T-cell (primary cell): ENCODE data around the gene JAML. TPM values are rescaled to one million over a fixed set of nuclear protein-coding genes. Genes with fewer than 3 reads are reported as not detected.
A peak's percentile ranks its signal among the peaks of the same experiment; 100 is the strongest.

Experiments
- ATAC-seq, 4 experiments: fragments of 200-7000 bp in 3 of 4; fragments of 150-1000 bp in 1 of 4; cut with Tn5 transposase; replicated peaks in 1 of 4; 1 replicate in 3 of 4; 2 replicates in 1 of 4; pipeline ENCODE4 v1.10.0; 2021; ENCODE audit warnings: moderate library complexity in 3 of 4, mild to moderate bottlenecking in 2 of 4, moderate number of reproducible peaks in 1 of 4
- CTCF ChIA-PET, 2 donors: fragments of 300-600 bp; sonication (Branson Sonifier 250); formaldehyde crosslinking; loops; one replicate each; lab custom pipeline; 2022; ENCODE audit warnings: antibody characterized with exemption in 2 of 2; lab: Charles Lee
- POLR2A ChIA-PET, 2 donors: fragments of 300-600 bp; sonication (Branson Sonifier 250); formaldehyde crosslinking; loops; one replicate each; lab custom pipeline; 2022; ENCODE audit warnings: antibody characterized with exemption in 2 of 2; lab: Charles Lee
- DNase-seq, 35 experiments: peaks; one replicate each; pipeline versions ENCODE4 v3.0.0 to v3.0.0-alpha.2; 2013 to 2023
- H3K27ac ChIP-seq: one replicate; pipeline ENCODE4 v1.5.1; 2013; ENCODE audit warnings: low read length
- H3K27me3 ChIP-seq, 2 experiments: replicated peaks in 1 of 2; 1 replicate in 1 of 2; 2 replicates in 1 of 2; pipeline versions ENCODE4 v1.6.1 to v1.7.0; 2013; ENCODE audit warnings: low read length in 1 of 2, mixed read lengths in 1 of 2; ENCODE audit not compliant: control insufficient read depth in 2 of 2, insufficient read depth in 2 of 2; ENCODE audit errors: extremely low read depth in 1 of 2
- H3K36me3 ChIP-seq, 2 donors: 1 replicate in 1 of 2; 2 replicates in 1 of 2; pipeline versions ENCODE4 v1.6.1 to v1.7.0; 2013; ENCODE audit warnings: low read length in 1 of 2; ENCODE audit not compliant: control insufficient read depth in 2 of 2, insufficient read depth in 1 of 2; ENCODE audit errors: extremely low read depth in 1 of 2
- H3K4me1 ChIP-seq, 2 experiments: 1 replicate in 1 of 2; 2 replicates in 1 of 2; pipeline versions ENCODE4 v1.6.1 to v1.7.0; 2013; ENCODE audit warnings: low read length in 2 of 2, mixed read lengths in 1 of 2; ENCODE audit not compliant: insufficient read depth in 2 of 2, control insufficient read depth in 1 of 2; ENCODE audit errors: extremely low read depth in 1 of 2
- H3K4me3 ChIP-seq, 2 donors: 1 replicate in 1 of 2; 2 replicates in 1 of 2; pipeline versions ENCODE4 v1.5.1 to v1.7.0; 2013; ENCODE audit warnings: mild to moderate bottlenecking in 2 of 2, low read length in 1 of 2, moderate library complexity in 1 of 2; ENCODE audit not compliant: control insufficient read depth in 1 of 2; ENCODE audit errors: extremely low read depth in 1 of 2
- H3K9me3 ChIP-seq: 2 replicates; pipeline ENCODE4 v1.7.0; 2013
- H3K27ac Mint-ChIP-seq, 2 donors: one replicate each; pipeline ENCODE4 v1.8.0; 2020 to 2021; ENCODE audit warnings: mild to moderate bottlenecking in 2 of 2, mixed read lengths in 2 of 2
- H3K27me3 Mint-ChIP-seq, 2 donors: one replicate each; pipeline ENCODE4 v1.8.0; 2021 to 2022; ENCODE audit warnings: mixed read lengths in 2 of 2
- H3K36me3 Mint-ChIP-seq: one replicate; pipeline ENCODE4 v1.8.0; 2021; ENCODE audit warnings: mixed read lengths
- H3K4me1 Mint-ChIP-seq, 3 donors: one replicate each; pipeline ENCODE4 v1.8.0; 2020 to 2022; ENCODE audit warnings: mixed read lengths in 3 of 3, mild to moderate bottlenecking in 1 of 3
- H3K4me3 Mint-ChIP-seq, 3 donors: one replicate each; pipeline ENCODE4 v1.8.0; 2020 to 2022; ENCODE audit warnings: mild to moderate bottlenecking in 3 of 3, mixed read lengths in 3 of 3, moderate library complexity in 3 of 3
- H3K9me3 Mint-ChIP-seq, 3 donors: one replicate each; pipeline ENCODE4 v1.8.0; 2020 to 2022; ENCODE audit warnings: mixed read lengths in 3 of 3
- WGBS: methylation state at CpG from one replicate; pipeline ENCODE4 v1.1.5; 2013; ENCODE audit warnings: missing lambda C conversion rate; ENCODE audit not compliant: insufficient coverage; 5-methylcytosine and 5-hydroxymethylcytosine counted together
- total RNA-seq, 35 experiments: library from RNA in 6 of 35; stranded (reverse) in 6 of 35; fragments of 120-200 nt in 1 of 35; gene quantifications; one replicate each; pipeline versions ENCODE4 v1.2.1 to v1.2.4 and lab custom pipeline; 2013 to 2026

Gene JAML, protein sequence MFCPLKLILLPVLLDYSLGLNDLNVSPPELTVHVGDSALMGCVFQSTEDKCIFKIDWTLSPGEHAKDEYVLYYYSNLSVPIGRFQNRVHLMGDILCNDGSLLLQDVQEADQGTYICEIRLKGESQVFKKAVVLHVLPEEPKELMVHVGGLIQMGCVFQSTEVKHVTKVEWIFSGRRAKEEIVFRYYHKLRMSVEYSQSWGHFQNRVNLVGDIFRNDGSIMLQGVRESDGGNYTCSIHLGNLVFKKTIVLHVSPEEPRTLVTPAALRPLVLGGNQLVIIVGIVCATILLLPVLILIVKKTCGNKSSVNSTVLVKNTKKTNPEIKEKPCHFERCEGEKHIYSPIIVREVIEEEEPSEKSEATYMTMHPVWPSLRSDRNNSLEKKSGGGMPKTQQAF
- total RNA-seq (100 to 1,000 TPM in 2 of 5 donors, 10 to 100 TPM in 3; 60.8 to 165 (median 95.8) TPM), total RNA-seq (lab: John Stamatoyannopoulos, UW) (85.7 to 459 (median 194) reads per million in 29 experiments)
- total RNA-seq (2013), result 107 TPM

DNA sequence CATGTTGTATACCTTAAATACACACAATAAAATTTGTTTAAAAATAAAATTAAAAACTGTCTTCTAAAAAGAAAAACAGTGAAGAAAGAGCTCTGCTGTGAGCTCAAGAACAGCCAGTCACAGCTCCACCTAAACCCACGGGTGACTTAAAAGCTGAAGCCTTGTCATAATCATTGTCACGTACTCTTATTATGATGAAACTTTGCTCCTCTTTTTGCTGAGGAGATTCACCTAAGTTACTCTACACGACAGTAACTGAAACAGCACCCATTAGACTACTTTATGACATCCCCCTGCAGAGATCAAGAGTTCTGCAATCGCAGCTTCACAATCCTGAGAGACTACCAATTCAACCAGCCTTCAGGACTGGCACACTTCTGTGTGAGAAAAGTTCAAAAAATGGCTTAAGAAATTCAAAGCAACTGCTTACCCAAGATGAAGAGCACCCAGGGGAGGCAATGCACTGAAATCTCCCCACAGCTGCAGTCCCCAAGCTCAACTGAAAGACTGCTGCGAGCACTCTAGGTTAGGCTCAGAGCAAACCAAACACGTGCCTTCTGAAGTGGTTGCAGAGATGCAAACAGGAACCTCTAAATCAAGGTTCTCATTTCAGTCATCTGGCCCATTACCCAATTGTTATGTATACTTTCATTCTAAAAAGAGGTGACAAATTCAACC lies at the start of gene JAML:
TSS of gene JAML (minus strand) at position 501 of the 678 bp plus-strand sequence. CDS start 10,145 bp downstream, outside the sequence.
- Mint-ChIP-seq H3K9me3 (no peaks in the 10 kb centered on the region), H3K27ac (peak within 1 kb of the TSS in 1 of 2 donors; percentile 94), H3K4me1 (peaks cover 40 to 61% (median 55%) of the 10 kb centered on the region in 3 donors), H3K27me3 (no peaks in the 10 kb centered on the region), H3K4me3 (peak within 1 kb of the TSS; percentile 83 to 91 (median 90)), H3K36me3 (peaks cover 28% of the 10 kb centered on the region)
- H3K4me1 ChIP-seq, result peaks cover 73 to 75% of the 10 kb centered on the region in 2 experiments
- no peaks in the 10 kb centered on the region for H3K27me3 ChIP-seq
- H3K27ac ChIP-seq, result peak within 1 kb of the TSS; percentile 84
- peak within 1 kb of the TSS; percentile 63 to 87 for H3K4me3 ChIP-seq
- no peaks in the 10 kb centered on the region for H3K9me3 ChIP-seq
- ATAC-seq (peak; percentile 84 to 90 (median 90)), DNase-seq (peak; percentile 39 to 86 (median 67))
- POLR2A ChIA-PET, result interaction anchor here (0.7 to 1.4 kb wide), 11 partner anchors 10 to 135 kb away, joined by 3 to 10 read pairs (median 4); partner anchors contain the start of genes MPZL3 (in 2 of the 2) and UBE4A (in 1 of the 2)
- CTCF ChIA-PET, result interaction anchor here (0.5 to 1.5 kb wide), 19 partner anchors 8 to 253 kb away, joined by 3 to 20 read pairs (median 4); partner anchors contain the start of gene MPZL3 (in 1 of the 2)
- H3K36me3 ChIP-seq, result peaks cover 0 to 4% of the 10 kb centered on the region in 2 donors
- WGBS, result 5% methylated on average over 5 of the region's 6 CpGs

DNA sequence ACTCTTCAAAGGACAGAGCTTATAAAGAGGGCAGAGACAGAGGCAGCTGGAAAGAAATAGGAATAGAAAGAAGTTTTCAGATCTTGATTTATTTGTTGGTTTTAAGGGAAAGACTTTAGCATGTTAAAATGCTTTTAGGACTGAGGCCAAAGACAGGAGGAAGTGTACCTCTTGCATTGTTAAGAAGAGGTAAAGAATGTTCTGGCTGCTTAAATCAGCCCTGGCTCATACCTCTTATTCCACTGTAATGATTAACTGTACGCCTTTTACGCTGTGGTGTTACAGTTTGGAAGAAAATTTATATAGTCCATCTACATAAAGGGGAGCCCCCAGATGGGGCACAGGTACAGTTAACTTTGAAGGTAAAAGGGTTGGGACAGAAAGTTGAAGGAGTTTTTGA lies 49.4 kb upstream of the JAML start:
- Histone ChIP-seq H3K27me3 (no peaks in the 10 kb centered on the region), H3K36me3 (no peaks in the 10 kb centered on the region), H3K4me3 (no peak overlapping the region), H3K4me1 (no peaks in the 10 kb centered on the region), H3K9me3 (no peaks in the 10 kb centered on the region), H3K27ac (no peak overlapping the region)
- Mint-ChIP-seq H3K4me3 (no peak overlapping the region), H3K36me3 (no peaks in the 10 kb centered on the region), H3K27me3 (peaks cover 0 to 1% of the 10 kb centered on the region in 2 donors), H3K4me1 (peaks cover 25 to 31% (median 26%) of the 10 kb centered on the region in 3 donors), H3K27ac (no peak overlapping the region), H3K9me3 (no peaks in the 10 kb centered on the region)
- no CpG with 5 or more reads among the region's 2 CpGs for WGBS
- no peak for DNase-seq
- ChIA-PET CTCF (no interaction called here), POLR2A (interaction anchor here in 1 of 2 donors (1.6 kb wide), 1 partner anchor 10 kb away, joined by 5 read pairs; no protein-coding TSS in a partner anchor)
- ATAC-seq, result no peak

DNA sequence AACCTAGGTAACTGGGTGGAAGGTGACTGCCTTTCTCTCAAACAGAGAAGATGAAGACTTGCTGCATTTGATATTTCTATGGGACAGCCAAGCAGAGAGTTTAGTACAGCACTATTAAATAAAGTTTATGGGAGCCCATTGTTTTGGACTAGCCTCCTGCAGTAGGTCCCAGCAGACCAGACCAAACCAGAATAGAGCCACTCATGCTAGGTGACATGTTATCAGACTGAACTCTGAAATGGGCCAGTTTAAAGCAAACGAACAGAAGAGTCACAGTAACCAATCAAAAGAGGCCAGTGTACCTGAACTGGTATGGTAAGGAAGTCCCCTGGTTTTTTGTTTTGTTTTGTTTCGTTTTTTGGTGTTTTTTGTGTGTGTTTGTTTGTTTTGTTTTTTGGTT lies 47.2 kb upstream of the JAML start:
- Histone ChIP-seq H3K4me3 (no peak overlapping the region), H3K9me3 (no peaks in the 10 kb centered on the region), H3K4me1 (no peaks in the 10 kb centered on the region), H3K27me3 (no peaks in the 10 kb centered on the region), H3K27ac (no peak overlapping the region), H3K36me3 (no peaks in the 10 kb centered on the region)
- ChIA-PET POLR2A (no interaction called here), CTCF (no interaction called here)
- Mint-ChIP-seq H3K9me3 (no peaks in the 10 kb centered on the region), H3K27ac (no peak overlapping the region), H3K27me3 (peaks cover 0 to 1% of the 10 kb centered on the region in 2 donors), H3K4me1 (peaks cover 19 to 26% (median 25%) of the 10 kb centered on the region in 3 donors), H3K36me3 (no peaks in the 10 kb centered on the region), H3K4me3 (no peak overlapping the region)
- 63% methylated on average over 1 of the region's 2 CpGs for WGBS
- DNase-seq, result no peak
- no peak for ATAC-seq

DNA sequence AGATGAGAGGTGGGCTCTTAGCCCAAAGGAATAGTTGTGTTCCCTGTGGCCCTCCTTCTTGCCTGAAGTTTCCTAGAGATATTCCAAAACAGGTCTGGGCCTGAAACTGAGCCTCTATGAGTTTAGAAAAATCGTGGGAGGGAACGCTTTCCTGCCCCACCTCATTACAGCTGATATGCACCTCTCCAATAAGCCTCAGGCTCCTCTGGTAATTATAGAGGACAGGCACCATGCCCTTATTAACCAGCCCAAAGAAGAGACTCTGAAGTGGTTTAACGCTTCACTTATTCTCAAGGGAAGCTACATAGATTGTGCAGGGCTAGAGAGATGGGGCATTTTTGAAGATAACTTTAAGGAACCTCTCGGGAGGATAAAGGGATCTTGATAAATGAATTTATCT lies 42.7 kb upstream of the JAML start:
- Mint-ChIP-seq H3K27me3 (peaks cover 0 to 1% of the 10 kb centered on the region in 2 donors), H3K4me1 (peaks cover 20 to 27% (median 25%) of the 10 kb centered on the region in 3 donors), H3K36me3 (no peaks in the 10 kb centered on the region), H3K4me3 (no peak overlapping the region), H3K9me3 (no peaks in the 10 kb centered on the region), H3K27ac (no peak overlapping the region)
- no peaks in the 10 kb centered on the region for H3K27me3 ChIP-seq
- no CpG with 5 or more reads among the region's 4 CpGs for WGBS
- no peak overlapping the region for H3K4me3 ChIP-seq
- no peak for ATAC-seq
- H3K9me3 ChIP-seq, result no peaks in the 10 kb centered on the region
- H3K4me1 ChIP-seq, result peaks cover 8 to 13% of the 10 kb centered on the region in 2 experiments
- CTCF ChIA-PET, result no interaction called here
- no peaks in the 10 kb centered on the region for H3K36me3 ChIP-seq
- H3K27ac ChIP-seq, result no peak overlapping the region
- POLR2A ChIA-PET, result no interaction called here
- no peak for DNase-seq

DNA sequence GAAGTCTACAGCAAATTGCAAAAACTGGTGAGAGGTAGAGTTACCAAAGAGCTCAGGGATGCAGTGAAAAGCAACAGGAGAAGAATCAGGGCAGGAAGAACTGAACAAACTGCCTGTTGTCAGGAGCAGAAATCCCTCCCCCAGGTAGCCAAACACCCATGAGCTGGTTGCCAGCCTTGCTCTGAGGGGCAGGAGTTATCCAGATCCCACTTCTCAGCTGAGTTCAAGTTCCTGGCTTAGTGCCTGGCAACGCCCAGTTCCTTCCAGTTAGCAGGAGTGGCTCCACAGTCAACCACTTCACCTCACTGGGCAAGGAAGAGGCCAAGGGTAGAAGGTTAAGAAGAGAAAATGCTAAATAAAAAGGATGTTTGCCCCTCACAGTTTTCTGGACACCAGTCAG lies 41.1 kb upstream of the JAML start:
- Histone ChIP-seq H3K27me3 (no peaks in the 10 kb centered on the region), H3K9me3 (no peaks in the 10 kb centered on the region), H3K36me3 (no peaks in the 10 kb centered on the region), H3K4me3 (no peak overlapping the region), H3K27ac (no peak overlapping the region), H3K4me1 (peaks cover 8 to 13% of the 10 kb centered on the region in 2 experiments)
- Mint-ChIP-seq H3K27ac (peak overlapping the region; percentile 1 to 20), H3K27me3 (peaks cover 0 to 5% of the 10 kb centered on the region in 2 donors), H3K4me3 (no peak overlapping the region), H3K9me3 (no peaks in the 10 kb centered on the region), H3K36me3 (no peaks in the 10 kb centered on the region), H3K4me1 (peaks cover 20 to 34% (median 29%) of the 10 kb centered on the region in 3 donors)
- ATAC-seq, result no peak
- ChIA-PET CTCF (interaction anchor here in 1 of 2 donors (2.2 kb wide), 1 partner anchor 24 kb away, joined by 7 read pairs; no protein-coding TSS in a partner anchor), POLR2A (interaction anchor here in 1 of 2 donors (0.6 kb wide), 1 partner anchor 67 kb away, joined by 3 read pairs; no protein-coding TSS in a partner anchor)
- DNase-seq, result no peak
- WGBS, result no CpG with 5 or more reads among the region's 1 CpG
